Glutamatergic neuron (in vitro differentiated cells): Measurements from ENCODE around the gene PCDHGA9. TPM values are rescaled to one million over a fixed set of nuclear protein-coding genes. Genes with fewer than 3 reads are reported as not detected.

Experiments
- DNase-seq: peaks from one replicate; pipeline ENCODE4 v3.0.0; 2022
- H3K27ac Mint-ChIP-seq: one replicate; pipeline ENCODE4 v1.8.0; 2020; ENCODE audit warnings: mild to moderate bottlenecking, mixed read lengths, inconsistent platforms; ENCODE audit not compliant: unreplicated experiment
- H3K27me3 Mint-ChIP-seq: one replicate; pipeline ENCODE4 v1.8.0; 2020; ENCODE audit warnings: mild to moderate bottlenecking, moderate library complexity, mixed read lengths, inconsistent platforms; ENCODE audit not compliant: unreplicated experiment
- H3K36me3 Mint-ChIP-seq: one replicate; pipeline ENCODE4 v1.8.0; 2020; ENCODE audit warnings: mild to moderate bottlenecking, mixed read lengths, inconsistent platforms; ENCODE audit not compliant: unreplicated experiment
- H3K4me1 Mint-ChIP-seq: one replicate; pipeline ENCODE4 v1.8.0; 2020; ENCODE audit warnings: mild to moderate bottlenecking, low read depth, mixed read lengths, inconsistent platforms; ENCODE audit not compliant: unreplicated experiment
- H3K4me3 Mint-ChIP-seq: one replicate; pipeline ENCODE4 v1.8.0; 2020; ENCODE audit warnings: mild to moderate bottlenecking, mixed read lengths, inconsistent platforms; ENCODE audit not compliant: unreplicated experiment
- H3K9me3 Mint-ChIP-seq: one replicate; pipeline ENCODE4 v1.8.0; 2020; ENCODE audit warnings: mild to moderate bottlenecking, moderate library complexity, mixed read lengths, inconsistent platforms; ENCODE audit not compliant: unreplicated experiment
- long read RNA-seq: library from polyadenylated mRNA; unstranded; transcript quantifications from one replicate; pipeline ENCODE4 v2.0.0, GENCODE V29; 2020; ENCODE audit not compliant: unreplicated experiment
- total RNA-seq: library from RNA; stranded (reverse); fragmentation: NEBNext Ultra II Directional; extraction: Animal tissue kit (Norgen Biotek cat#: 25700); gene quantifications from one replicate; pipeline ENCODE4 v1.2.1, GENCODE V29; 2021; ENCODE audit not compliant: unreplicated experiment
- TF ChIP-seq, protein P1 (sequence below): fragments of 200-600 bp; sonication (generic); IDR thresholded peaks from one replicate; pipeline ENCODE4 v1.5.0; 2021; ENCODE audit not compliant: partially characterized antibody, unreplicated experiment

The PCDHGA9 gene
- 5.5 TPM for total RNA-seq
- long read RNA-seq, result 0 reads

DNA sequence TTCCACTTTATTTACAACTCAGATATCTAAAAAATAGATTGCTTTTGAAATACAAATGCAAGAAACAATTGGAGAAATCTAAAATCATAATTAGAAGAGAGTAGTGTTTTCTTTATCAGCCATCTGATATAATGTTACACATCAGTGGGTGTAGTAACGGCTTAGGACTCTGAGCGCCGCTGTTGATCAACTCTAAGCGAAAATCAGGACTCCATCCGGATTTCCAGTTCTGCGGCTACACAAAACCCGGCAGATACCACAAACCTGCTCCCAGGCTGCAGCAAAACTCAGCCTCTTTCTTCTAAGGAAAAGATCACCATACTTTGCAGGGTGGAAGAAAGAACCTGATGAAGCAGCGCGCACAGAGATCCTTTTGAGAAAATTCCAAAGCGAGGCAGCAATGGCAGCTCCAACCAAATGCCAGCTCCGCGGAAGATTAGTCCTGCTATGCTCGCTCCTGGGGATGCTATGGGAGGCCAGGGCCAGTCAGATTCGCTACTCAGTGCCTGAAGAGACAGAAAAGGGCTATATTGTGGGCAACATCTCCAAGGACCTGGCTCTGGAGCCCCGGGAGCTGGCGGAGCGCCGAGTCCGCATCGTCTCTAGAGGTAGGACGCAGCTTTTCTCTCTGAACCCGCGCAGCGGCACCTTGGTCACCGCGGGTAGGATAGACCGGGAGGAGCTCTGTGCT lies at the start of gene PCDHGA9:
Gene PCDHGA9, plus strand, starts transcription at position 226 of the 691 bp plus-strand sequence. Its CDS starts 175 bp downstream, at position 401.
- Mint-ChIP-seq H3K9me3 (peaks cover 27% of the 10 kb centered on the region), H3K4me3 (no peak within 1 kb of the TSS), H3K27me3 (peaks cover 4% of the 10 kb centered on the region), H3K27ac (no peak within 1 kb of the TSS), H3K36me3 (peaks cover 58% of the 10 kb centered on the region), H3K4me1 (peaks cover 3% of the 10 kb centered on the region)
- TF ChIP-seq, protein P1, sequence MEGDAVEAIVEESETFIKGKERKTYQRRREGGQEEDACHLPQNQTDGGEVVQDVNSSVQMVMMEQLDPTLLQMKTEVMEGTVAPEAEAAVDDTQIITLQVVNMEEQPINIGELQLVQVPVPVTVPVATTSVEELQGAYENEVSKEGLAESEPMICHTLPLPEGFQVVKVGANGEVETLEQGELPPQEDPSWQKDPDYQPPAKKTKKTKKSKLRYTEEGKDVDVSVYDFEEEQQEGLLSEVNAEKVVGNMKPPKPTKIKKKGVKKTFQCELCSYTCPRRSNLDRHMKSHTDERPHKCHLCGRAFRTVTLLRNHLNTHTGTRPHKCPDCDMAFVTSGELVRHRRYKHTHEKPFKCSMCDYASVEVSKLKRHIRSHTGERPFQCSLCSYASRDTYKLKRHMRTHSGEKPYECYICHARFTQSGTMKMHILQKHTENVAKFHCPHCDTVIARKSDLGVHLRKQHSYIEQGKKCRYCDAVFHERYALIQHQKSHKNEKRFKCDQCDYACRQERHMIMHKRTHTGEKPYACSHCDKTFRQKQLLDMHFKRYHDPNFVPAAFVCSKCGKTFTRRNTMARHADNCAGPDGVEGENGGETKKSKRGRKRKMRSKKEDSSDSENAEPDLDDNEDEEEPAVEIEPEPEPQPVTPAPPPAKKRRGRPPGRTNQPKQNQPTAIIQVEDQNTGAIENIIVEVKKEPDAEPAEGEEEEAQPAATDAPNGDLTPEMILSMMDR, result no peak
- no peak for DNase-seq

DNA sequence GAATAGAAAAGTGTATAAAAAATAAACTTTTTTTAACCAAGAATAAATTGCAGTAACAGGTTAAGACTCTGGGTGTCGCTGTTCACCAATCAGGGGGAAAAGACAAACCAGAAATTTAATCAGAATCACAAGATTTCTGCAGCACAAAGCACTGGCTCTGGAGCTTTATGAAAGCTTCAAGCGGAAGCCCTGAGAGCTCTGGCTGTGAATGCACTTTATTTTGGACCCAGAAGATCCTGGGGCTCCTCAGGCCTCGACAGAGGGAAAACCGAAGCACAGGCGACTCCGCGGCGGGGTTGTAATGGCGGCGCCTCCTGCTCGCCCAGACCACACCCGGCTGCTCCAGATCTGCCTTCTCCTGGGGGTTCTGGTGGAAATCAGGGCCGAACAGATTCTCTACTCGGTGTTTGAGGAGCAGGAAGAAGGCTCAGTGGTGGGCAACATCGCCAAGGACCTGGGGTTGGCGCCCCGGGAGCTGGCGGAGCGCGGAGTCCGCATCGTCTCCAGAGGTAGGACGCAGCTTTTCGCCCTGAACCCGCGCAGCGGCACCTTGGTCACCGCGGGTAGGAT lies 47.6 kb upstream of the PCDHGA9 start, which contains the start of gene PCDHGA4:
Gene PCDHGA4, plus strand, starts transcription at position 122 of the 570 bp plus-strand sequence. Its CDS starts 87 bp downstream, at position 209.
- H3K4me3 Mint-ChIP-seq, result no peak within 1 kb of the TSS
- TF ChIP-seq, protein P1, result peak; percentile 60
- no peaks in the 10 kb centered on the region for H3K4me1 Mint-ChIP-seq
- peaks cover 50% of the 10 kb centered on the region for H3K36me3 Mint-ChIP-seq
- DNase-seq, result no peak
- H3K9me3 Mint-ChIP-seq, result peaks cover 25% of the 10 kb centered on the region
- H3K27me3 Mint-ChIP-seq, result peaks cover 12% of the 10 kb centered on the region
- no peak within 1 kb of the TSS for H3K27ac Mint-ChIP-seq

DNA sequence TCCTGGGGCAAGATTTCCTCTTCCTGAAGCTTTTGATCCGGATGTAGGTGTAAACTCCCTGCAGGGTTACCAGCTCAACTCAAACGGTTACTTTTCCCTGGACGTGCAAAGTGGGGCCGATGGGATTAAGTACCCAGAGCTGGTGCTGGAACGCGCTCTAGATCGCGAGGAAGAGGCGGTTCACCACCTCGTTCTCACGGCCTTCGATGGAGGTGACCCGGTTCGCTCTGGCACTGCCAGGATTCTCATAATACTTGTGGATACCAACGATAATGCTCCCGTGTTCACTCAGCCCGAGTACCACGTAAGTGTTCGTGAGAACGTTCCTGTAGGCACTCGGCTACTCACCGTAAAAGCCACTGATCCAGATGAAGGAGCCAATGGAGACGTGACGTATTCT lies 46.9 kb upstream of the PCDHGA9 start:
- Mint-ChIP-seq H3K4me3 (no peak overlapping the region), H3K36me3 (peaks cover 52% of the 10 kb centered on the region), H3K4me1 (no peaks in the 10 kb centered on the region), H3K9me3 (peaks cover 27% of the 10 kb centered on the region), H3K27me3 (peaks cover 14% of the 10 kb centered on the region), H3K27ac (no peak overlapping the region)
- DNase-seq, result no peak
- TF ChIP-seq, protein P1, result no peak

DNA sequence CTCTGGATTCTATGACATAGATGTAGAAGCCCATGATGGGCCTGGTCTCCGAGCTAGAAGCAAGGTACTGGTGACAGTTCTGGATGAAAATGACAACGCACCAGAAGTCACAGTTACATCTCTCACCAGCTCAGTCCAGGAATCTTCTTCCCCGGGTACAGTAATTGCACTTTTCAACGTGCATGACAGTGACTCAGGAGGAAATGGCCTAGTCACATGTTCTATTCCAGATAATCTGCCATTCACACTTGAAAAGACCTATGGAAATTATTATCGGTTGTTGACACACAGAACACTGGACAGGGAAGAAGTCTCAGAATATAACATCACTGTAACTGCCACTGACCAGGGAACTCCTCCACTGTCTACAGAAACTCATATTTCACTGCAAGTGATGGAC lies 46.4 kb upstream of the PCDHGA9 start:
- no peak overlapping the region for H3K4me3 Mint-ChIP-seq
- TF ChIP-seq, protein P1, result no peak
- peaks cover 32% of the 10 kb centered on the region for H3K9me3 Mint-ChIP-seq
- no peak overlapping the region for H3K27ac Mint-ChIP-seq
- no peaks in the 10 kb centered on the region for H3K4me1 Mint-ChIP-seq
- no peak for DNase-seq
- peaks cover 56% of the 10 kb centered on the region for H3K36me3 Mint-ChIP-seq
- H3K27me3 Mint-ChIP-seq, result peaks cover 17% of the 10 kb centered on the region

DNA sequence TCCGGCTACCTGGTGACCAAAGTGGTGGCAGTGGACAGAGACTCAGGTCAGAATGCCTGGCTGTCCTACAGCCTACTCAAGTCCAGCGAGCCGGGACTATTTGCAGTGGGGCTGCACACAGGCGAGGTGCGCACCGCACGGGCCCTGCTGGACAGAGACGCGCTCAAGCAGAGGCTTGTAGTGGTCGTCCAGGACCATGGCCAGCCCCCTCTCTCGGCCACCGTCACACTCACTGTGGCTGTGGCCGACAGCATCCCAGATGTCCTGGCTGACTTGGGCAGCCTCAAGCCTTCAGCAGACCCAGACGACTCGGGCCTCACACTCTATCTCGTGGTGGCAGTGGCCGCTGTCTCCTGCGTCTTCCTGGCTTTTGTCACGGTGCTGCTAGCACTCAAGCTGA lies 45.6 kb upstream of the PCDHGA9 start:
- H3K27me3 Mint-ChIP-seq, result peaks cover 20% of the 10 kb centered on the region
- H3K27ac Mint-ChIP-seq, result no peak overlapping the region
- H3K4me1 Mint-ChIP-seq, result no peaks in the 10 kb centered on the region
- H3K36me3 Mint-ChIP-seq, result peaks cover 55% of the 10 kb centered on the region
- H3K4me3 Mint-ChIP-seq, result no peak overlapping the region
- H3K9me3 Mint-ChIP-seq, result peaks cover 34% of the 10 kb centered on the region
- TF ChIP-seq, protein P1, result no peak
- DNase-seq, result no peak
